Common myeloid progenitor, CD34-positive (primary cell): ENCODE data around the gene GGT6.

Experiments used
- CTCF ChIA-PET: fragments of 350-600 bp; sonication (Branson Sonifier 250); formaldehyde crosslinking; loops from one replicate; lab custom pipeline; 2021; ENCODE audit warnings: antibody characterized with exemption; lab: Charles Lee
- POLR2A ChIA-PET: fragments of 350-600 bp; sonication (Branson Sonifier 250); formaldehyde crosslinking; loops from one replicate; lab custom pipeline; 2021; ENCODE audit warnings: antibody characterized with exemption; lab: Charles Lee
- DNase-seq, 3 donors: peaks; one replicate each; pipeline versions ENCODE4 v3.0.0 to v3.0.0-alpha.2; 2013
- H3K27ac ChIP-seq, 2 experiments: 1 replicate in 1 of 2; 2 replicates in 1 of 2; pipeline ENCODE4 v1.7.0; 2013; ENCODE audit warnings: inconsistent platforms in 2 of 2, low read length in 2 of 2, mild to moderate bottlenecking in 2 of 2, low read depth in 1 of 2, moderate library complexity in 1 of 2; ENCODE audit not compliant: severe bottlenecking in 2 of 2, insufficient read depth in 1 of 2, poor library complexity in 1 of 2
- H3K27me3 ChIP-seq, 5 experiments: replicated peaks in 2 of 5; 1 replicate in 3 of 5; 2 replicates in 2 of 5; pipeline versions ENCODE4 v1.6.1 to v1.7.0; 2013; ENCODE audit warnings: low read length in 4 of 5, mild to moderate bottlenecking in 2 of 5, moderate library complexity in 2 of 5, inconsistent platforms in 1 of 5; ENCODE audit not compliant: insufficient read depth in 5 of 5, control insufficient read depth in 4 of 5
- H3K36me3 ChIP-seq, 4 experiments: 1 replicate in 2 of 4; 2 replicates in 2 of 4; pipeline versions ENCODE4 v1.6.1 to v1.7.0; 2013; ENCODE audit warnings: low read length in 3 of 4, control low read depth in 1 of 4, mild to moderate bottlenecking in 1 of 4; ENCODE audit not compliant: control insufficient read depth in 4 of 4, insufficient read depth in 4 of 4
- H3K4me1 ChIP-seq, 4 experiments: 1 replicate in 3 of 4; 2 replicates in 1 of 4; pipeline versions ENCODE4 v1.6.1 to v1.7.1; 2013; ENCODE audit warnings: low read length in 3 of 4, mild to moderate bottlenecking in 3 of 4, control low read depth in 1 of 4, inconsistent platforms in 1 of 4, moderate library complexity in 1 of 4; ENCODE audit not compliant: control insufficient read depth in 4 of 4, insufficient read depth in 4 of 4; ENCODE audit errors: control extremely low read depth in 1 of 4
- H3K4me3 ChIP-seq, 7 experiments: 1 replicate in 4 of 7; 2 replicates in 3 of 7; pipeline versions ENCODE4 v1.5.1 to v1.7.0; 2013; ENCODE audit warnings: mild to moderate bottlenecking in 7 of 7, low read length in 6 of 7, moderate library complexity in 6 of 7, inconsistent platforms in 2 of 7, low read depth in 2 of 7, control low read depth in 1 of 7; ENCODE audit not compliant: insufficient read depth in 4 of 7, control insufficient read depth in 1 of 7; ENCODE audit errors: extremely low read depth in 1 of 7
- H3K9me3 ChIP-seq, 5 experiments: 1 replicate in 4 of 5; 2 replicates in 1 of 5; pipeline versions ENCODE4 v1.6.1 to v1.7.1; 2013; ENCODE audit warnings: low read length in 4 of 5, mild to moderate bottlenecking in 2 of 5, inconsistent platforms in 1 of 5, low read depth in 1 of 5, moderate library complexity in 1 of 5; ENCODE audit not compliant: control insufficient read depth in 4 of 5, insufficient read depth in 2 of 5; ENCODE audit errors: control extremely low read depth in 1 of 5
- WGBS: methylation state at CpG from one replicate; pipeline ENCODE4 v1.1.5; 2013; ENCODE audit not compliant: insufficient coverage; 5-methylcytosine and 5-hydroxymethylcytosine counted together

The GGT6 gene

GRCh38 chr17:4551141-4551540 lies 9.2 kb downstream of the GGT6 start:
- no peak overlapping the region for H3K4me3 ChIP-seq
- peak; percentile 30 to 63 (median 59) for DNase-seq
- no peaks in the 10 kb centered on the region for H3K9me3 ChIP-seq
- POLR2A ChIA-PET, result no interaction called here
- H3K27me3 ChIP-seq, result no peaks in the 10 kb centered on the region
- peaks cover 0 to 24% (median 22%) of the 10 kb centered on the region in 4 experiments for H3K4me1 ChIP-seq
- CTCF ChIA-PET, result interaction anchor here (1.2 to 5.4 kb wide), 6 partner anchors 12 to 74 kb away, joined by 3 to 18 read pairs (median 6); no protein-coding TSS in a partner anchor
- H3K27ac ChIP-seq, result no peak overlapping the region
- 82% methylated on average over 5 of the region's 8 CpGs for WGBS
- peaks cover 4 to 75% (median 61%) of the 10 kb centered on the region in 4 experiments for H3K36me3 ChIP-seq

- WGBS, result 95% methylated on average over 16 of the region's 16 CpGs
- no peak for DNase-seq
These were observed 9.8 kb downstream of the GGT6 start for GRCh38 chr17:4550534-4551039.

GRCh38 chr17:4549781-4550533 lies 10.4 kb downstream of the GGT6 start:
- Histone ChIP-seq H3K4me1 (peaks cover 0 to 14% (median 13%) of the 10 kb centered on the region in 4 experiments), H3K4me3 (no peak overlapping the region), H3K9me3 (no peaks in the 10 kb centered on the region), H3K36me3 (peaks cover 4 to 84% (median 66%) of the 10 kb centered on the region in 4 experiments), H3K27me3 (no peaks in the 10 kb centered on the region), H3K27ac (no peak overlapping the region)
- 94% methylated on average over 22 of the region's 25 CpGs for WGBS
- DNase-seq, result no peak
- ChIA-PET CTCF (interaction anchor here (0.6 to 5.4 kb wide), 4 partner anchors 12 to 35 kb away, joined by 3 to 18 read pairs (median 6); no protein-coding TSS in a partner anchor), POLR2A (no interaction called here)

More at GRCh38 chr17:4550534-4551039, 9.8 kb downstream of the GGT6 start:
- H3K27me3 ChIP-seq, result no peaks in the 10 kb centered on the region
- H3K36me3 ChIP-seq, result peaks cover 4 to 78% (median 63%) of the 10 kb centered on the region in 4 experiments
- peaks cover 0 to 19% (median 16%) of the 10 kb centered on the region in 4 experiments for H3K4me1 ChIP-seq
- CTCF ChIA-PET, result interaction anchor here (1.2 to 5.4 kb wide), 5 partner anchors 13 to 33 kb away, joined by 4 to 18 read pairs (median 6); no protein-coding TSS in a partner anchor
- H3K4me3 ChIP-seq, result no peak overlapping the region
- no peak overlapping the region for H3K27ac ChIP-seq
- H3K9me3 ChIP-seq, result no peaks in the 10 kb centered on the region
- POLR2A ChIA-PET, result no interaction called here

GRCh38 chr17:4548721-4549531 lies 11.5 kb downstream of the GGT6 start:
- Histone ChIP-seq H3K36me3 (peaks cover 4 to 92% (median 69%) of the 10 kb centered on the region in 4 experiments), H3K4me3 (no peak overlapping the region), H3K27me3 (no peaks in the 10 kb centered on the region), H3K9me3 (no peaks in the 10 kb centered on the region), H3K27ac (no peak overlapping the region), H3K4me1 (peaks cover 0 to 3% (median 2%) of the 10 kb centered on the region in 4 experiments)
- ChIA-PET CTCF (interaction anchor here (1.8 to 5.4 kb wide), 2 partner anchors 11 to 18 kb away, joined by 5 to 18 read pairs; no protein-coding TSS in a partner anchor), POLR2A (no interaction called here)
- DNase-seq, result no peak
- WGBS, result 97% methylated on average over 24 of the region's 24 CpGs

- ChIA-PET POLR2A (no interaction called here), CTCF (interaction anchor here (1.8 to 5.4 kb wide), 2 partner anchors 10 to 19 kb away, joined by 5 to 18 read pairs; no protein-coding TSS in a partner anchor)
- no peak overlapping the region for H3K4me3 ChIP-seq
- no peaks in the 10 kb centered on the region for H3K9me3 ChIP-seq
- no peak overlapping the region for H3K27ac ChIP-seq
- 96% methylated on average over 17 of the region's 18 CpGs for WGBS
- no peaks in the 10 kb centered on the region for H3K4me1 ChIP-seq
- H3K27me3 ChIP-seq, result no peaks in the 10 kb centered on the region
- DNase-seq, result no peak
- peaks cover 3 to 92% (median 68%) of the 10 kb centered on the region in 4 experiments for H3K36me3 ChIP-seq
These were observed 12.3 kb downstream of the GGT6 start for GRCh38 chr17:4548061-4548461.

GRCh38 chr17:4547118-4547906 lies 13.1 kb downstream of the GGT6 start:
- H3K36me3 ChIP-seq, result peaks cover 3 to 93% (median 71%) of the 10 kb centered on the region in 4 experiments
- H3K27me3 ChIP-seq, result no peaks in the 10 kb centered on the region
- no peaks in the 10 kb centered on the region for H3K4me1 ChIP-seq
- CTCF ChIA-PET, result interaction anchor here (1.8 to 5.4 kb wide), 2 partner anchors 10 to 20 kb away, joined by 5 to 18 read pairs; no protein-coding TSS in a partner anchor
- POLR2A ChIA-PET, result interaction anchor here (0.6 kb wide), 1 partner anchor 305 kb away, joined by 3 read pairs; no protein-coding TSS in a partner anchor
- H3K27ac ChIP-seq, result no peak overlapping the region
- H3K9me3 ChIP-seq, result no peaks in the 10 kb centered on the region
- DNase-seq, result no peak
- no peak overlapping the region for H3K4me3 ChIP-seq
- 96% methylated on average over 11 of the region's 17 CpGs for WGBS
